Activated CD8-positive, alpha-beta T cell treated with anti-CD3 and anti-CD28 coated beads for 36 hours (primary cell): ENCODE measurements around the gene HLA-F. TPM values are rescaled to one million over a fixed set of nuclear protein-coding genes. Genes with fewer than 3 reads are reported as not detected.

Experiments used
- ATAC-seq: fragments of 200-7000 bp; cut with Tn5 transposase; one replicate; pipeline ENCODE4 v1.10.0; 2021; ENCODE audit warnings: mild to moderate bottlenecking, moderate library complexity
- CTCF ChIA-PET: fragments of 350-600 bp; sonication (Branson Sonifier 250); formaldehyde crosslinking; loops from one replicate; lab custom pipeline; 2021; ENCODE audit warnings: antibody characterized with exemption; lab: Charles Lee
- POLR2A ChIA-PET: fragments of 350-600 bp; sonication (Branson Sonifier 250); formaldehyde crosslinking; loops from one replicate; lab custom pipeline; 2021; ENCODE audit warnings: antibody characterized with exemption; lab: Charles Lee
- DNase-seq: peaks from one replicate; pipeline ENCODE4 v3.0.0-alpha.2; 2020
- H3K27ac Mint-ChIP-seq: one replicate; pipeline ENCODE4 v1.8.0; 2021; ENCODE audit warnings: mild to moderate bottlenecking, mixed read lengths
- H3K27me3 Mint-ChIP-seq: one replicate; pipeline ENCODE4 v1.8.0; 2021; ENCODE audit warnings: mixed read lengths
- H3K36me3 Mint-ChIP-seq: one replicate; pipeline ENCODE4 v1.8.0; 2021; ENCODE audit warnings: low read depth, mixed read lengths
- H3K4me1 Mint-ChIP-seq: one replicate; pipeline ENCODE4 v1.8.0; 2021; ENCODE audit warnings: low read depth, mixed read lengths
- H3K4me3 Mint-ChIP-seq: one replicate; pipeline ENCODE4 v1.8.0; 2021; ENCODE audit warnings: mild to moderate bottlenecking, moderate library complexity, mixed read lengths
- H3K9me3 Mint-ChIP-seq: one replicate; pipeline ENCODE4 v1.8.0; 2021; ENCODE audit warnings: mixed read lengths
- intact Hi-C: fragments of 100-400 bp; cut with micrococcal nuclease; formaldehyde crosslinking; loops from one replicate; pipeline ENCODE4 v1.10.0; 2022
- total RNA-seq, 2 experiments: library from RNA; stranded (reverse); gene quantifications; one replicate each; pipeline ENCODE4 v1.2.3, GENCODE V29; 2021
- TF ChIP-seq, protein P1 (sequence below): fragments of 200-600 bp; IDR thresholded peaks from one replicate; pipeline ENCODE4 v1.8.0; 2022; ENCODE audit warnings: antibody characterized with exemption, mild to moderate bottlenecking

Gene HLA-F
- total RNA-seq, 2 experiments from 2014 or later: 172 TPM

DNA sequence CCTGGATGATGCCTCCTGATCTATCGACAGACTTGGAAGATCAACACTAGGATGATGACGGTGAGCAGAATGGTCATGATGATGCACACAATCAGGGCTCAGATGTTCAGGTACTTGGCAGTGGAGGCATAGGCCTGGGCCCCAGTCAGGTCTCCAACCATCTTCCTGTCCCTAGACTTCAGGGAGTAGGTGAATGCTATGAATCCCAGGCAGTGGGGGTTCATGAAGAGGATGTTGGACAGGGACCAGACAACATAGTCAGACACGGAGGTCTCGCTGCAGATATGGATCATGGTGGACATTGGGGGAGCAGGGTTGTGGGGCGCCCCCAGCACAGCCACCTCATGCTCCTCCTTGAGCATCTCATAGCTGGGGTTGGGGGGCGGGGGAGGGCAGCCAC, 27.5 kb downstream of the HLA-F start:
- DNase-seq (no peak), ATAC-seq (no peak)
- Mint-ChIP-seq H3K4me1 (peaks cover 39% of the 10 kb centered on the region), H3K27me3 (no peaks in the 10 kb centered on the region), H3K4me3 (no peak overlapping the region), H3K9me3 (no peaks in the 10 kb centered on the region), H3K27ac (no peak overlapping the region), H3K36me3 (no peaks in the 10 kb centered on the region)
- intact Hi-C loops: loop anchor here (5.0 kb wide), 1 partner anchor 43 kb away; no protein-coding TSS in a partner anchor
- ChIA-PET POLR2A (interaction anchor here (1.5 to 2.9 kb wide), 3 partner anchors 10 to 24 kb away, joined by 3 to 15 read pairs (median 13); no protein-coding TSS in a partner anchor), CTCF (interaction anchor here (3.0 to 7.3 kb wide), 5 partner anchors 13 to 84 kb away, joined by 7 to 70 read pairs (median 27); no protein-coding TSS in a partner anchor)
- TF ChIP-seq, protein P1, sequence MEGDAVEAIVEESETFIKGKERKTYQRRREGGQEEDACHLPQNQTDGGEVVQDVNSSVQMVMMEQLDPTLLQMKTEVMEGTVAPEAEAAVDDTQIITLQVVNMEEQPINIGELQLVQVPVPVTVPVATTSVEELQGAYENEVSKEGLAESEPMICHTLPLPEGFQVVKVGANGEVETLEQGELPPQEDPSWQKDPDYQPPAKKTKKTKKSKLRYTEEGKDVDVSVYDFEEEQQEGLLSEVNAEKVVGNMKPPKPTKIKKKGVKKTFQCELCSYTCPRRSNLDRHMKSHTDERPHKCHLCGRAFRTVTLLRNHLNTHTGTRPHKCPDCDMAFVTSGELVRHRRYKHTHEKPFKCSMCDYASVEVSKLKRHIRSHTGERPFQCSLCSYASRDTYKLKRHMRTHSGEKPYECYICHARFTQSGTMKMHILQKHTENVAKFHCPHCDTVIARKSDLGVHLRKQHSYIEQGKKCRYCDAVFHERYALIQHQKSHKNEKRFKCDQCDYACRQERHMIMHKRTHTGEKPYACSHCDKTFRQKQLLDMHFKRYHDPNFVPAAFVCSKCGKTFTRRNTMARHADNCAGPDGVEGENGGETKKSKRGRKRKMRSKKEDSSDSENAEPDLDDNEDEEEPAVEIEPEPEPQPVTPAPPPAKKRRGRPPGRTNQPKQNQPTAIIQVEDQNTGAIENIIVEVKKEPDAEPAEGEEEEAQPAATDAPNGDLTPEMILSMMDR: no peak

DNA sequence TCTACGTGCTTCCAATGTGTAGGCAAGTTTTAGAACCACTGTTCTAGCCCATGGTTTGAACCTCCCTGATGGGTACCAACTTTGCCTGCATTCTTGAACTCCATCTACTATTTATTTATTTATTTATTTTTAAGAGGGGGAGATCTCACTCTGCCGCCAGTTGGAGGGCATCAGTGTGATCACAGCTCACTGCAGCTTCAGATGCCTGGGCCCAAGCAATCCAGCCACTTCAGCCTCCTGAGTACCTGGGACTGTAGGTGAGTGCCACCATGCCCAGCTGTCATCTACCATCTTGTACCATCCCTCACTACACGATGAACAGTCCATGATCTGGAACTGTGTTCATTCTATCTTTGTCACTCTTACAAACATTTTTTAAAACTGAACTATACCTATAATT, 28.2 kb downstream of the HLA-F start:
- Mint-ChIP-seq H3K36me3 (no peaks in the 10 kb centered on the region), H3K27ac (no peak overlapping the region), H3K27me3 (no peaks in the 10 kb centered on the region), H3K4me1 (peaks cover 39% of the 10 kb centered on the region), H3K4me3 (peak overlapping the region; percentile 89), H3K9me3 (no peaks in the 10 kb centered on the region)
- intact Hi-C loops: loop anchor here (5.0 kb wide), 1 partner anchor 44 kb away; no protein-coding TSS in a partner anchor
- no peak for ATAC-seq
- ChIA-PET CTCF (interaction anchor here (1.0 to 7.3 kb wide), 5 partner anchors 14 to 101 kb away, joined by 4 to 70 read pairs (median 27); no protein-coding TSS in a partner anchor), POLR2A (interaction anchor here (1.3 to 2.8 kb wide), 3 partner anchors 11 to 43 kb away, joined by 3 to 15 read pairs (median 6); no protein-coding TSS in a partner anchor)
- no peak for DNase-seq
- TF ChIP-seq, protein P1: no peak

DNA sequence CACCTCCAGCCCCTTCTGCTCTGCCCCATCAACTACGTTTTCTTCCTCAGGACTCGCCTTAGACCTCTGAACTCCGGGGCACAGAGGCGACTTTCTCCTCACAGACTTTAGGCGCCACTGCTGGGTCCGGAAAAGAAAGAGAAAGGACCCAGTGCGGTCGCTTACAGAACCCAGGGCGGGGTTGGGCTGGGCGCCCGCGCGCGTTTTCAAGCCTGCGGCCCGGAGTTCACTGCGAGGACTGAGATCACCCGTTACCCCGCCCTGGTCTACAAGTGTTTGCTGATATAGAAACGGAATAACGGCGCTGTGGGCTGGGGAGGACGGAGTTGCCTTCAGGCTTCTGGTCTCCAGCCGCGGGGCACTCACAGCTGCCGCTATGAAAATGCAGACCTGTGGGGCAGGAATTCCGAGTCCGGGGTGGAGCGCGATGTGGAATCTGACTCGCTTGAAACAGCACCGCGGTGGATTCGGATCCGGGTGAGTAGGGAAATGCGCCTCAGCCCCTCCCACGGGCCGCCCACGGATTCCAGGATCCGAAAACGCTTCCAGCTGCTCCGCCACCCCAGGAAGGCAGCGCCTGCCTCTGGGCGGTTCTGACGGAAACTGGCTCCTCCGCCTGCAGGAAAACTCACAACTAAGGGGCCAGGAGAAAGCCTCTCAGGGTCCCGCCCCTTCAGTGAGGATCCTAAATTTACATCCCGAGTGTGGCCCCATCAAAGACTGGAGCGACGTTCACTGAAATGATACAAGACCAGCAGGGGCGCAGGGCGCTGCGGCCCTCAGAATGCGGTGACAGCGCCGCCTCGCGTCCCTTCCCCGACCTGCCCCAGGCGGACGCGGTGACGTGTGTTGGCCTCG, 29.4 kb downstream of the HLA-F start:
- intact Hi-C loops: loop anchor here (2.0 to 5.0 kb wide), 2 partner anchors 45 to 104 kb away; no protein-coding TSS in a partner anchor
- DNase-seq (peak; percentile 91), ATAC-seq (peak; percentile 77)
- Mint-ChIP-seq H3K9me3 (no peaks in the 10 kb centered on the region), H3K36me3 (no peaks in the 10 kb centered on the region), H3K4me1 (peaks cover 30% of the 10 kb centered on the region), H3K27ac (peak overlapping the region; percentile 92), H3K27me3 (no peaks in the 10 kb centered on the region), H3K4me3 (peak overlapping the region; percentile 89)
- ChIA-PET CTCF (interaction anchor here (0.6 to 7.3 kb wide), 20 partner anchors 9 to 105 kb away, joined by 3 to 70 read pairs (median 4); no protein-coding TSS in a partner anchor), POLR2A (interaction anchor here (0.6 to 2.8 kb wide), 7 partner anchors 10 to 431 kb away, joined by 3 to 15 read pairs (median 3); no protein-coding TSS in a partner anchor)
- TF ChIP-seq, protein P1: peak; percentile 99

DNA sequence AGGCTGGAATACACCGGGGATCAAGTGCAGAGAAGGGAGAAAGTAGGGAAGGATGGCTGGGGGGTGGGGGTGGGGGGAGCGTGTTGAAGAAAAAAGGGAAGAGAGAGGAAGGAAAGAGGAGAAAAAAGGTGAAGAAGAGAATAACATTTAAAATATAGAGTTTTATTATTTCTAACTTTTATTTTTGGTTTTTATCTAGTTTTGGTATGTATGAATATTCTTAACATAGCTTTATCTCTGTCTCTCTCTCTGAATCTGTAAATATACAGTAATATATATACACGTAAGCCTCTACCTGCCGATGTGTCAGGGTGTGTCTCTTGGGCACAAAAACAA, 30.0 kb downstream of the HLA-F start:
- ChIA-PET CTCF (interaction anchor here (0.7 to 7.3 kb wide), 20 partner anchors 9 to 106 kb away, joined by 3 to 70 read pairs (median 6); partner anchors contain the start of gene HLA-F), POLR2A (interaction anchor here (0.6 to 2.8 kb wide), 7 partner anchors 9 to 431 kb away, joined by 3 to 15 read pairs (median 3); no protein-coding TSS in a partner anchor)
- TF ChIP-seq, protein P1: peak; percentile 63
- Mint-ChIP-seq H3K36me3 (no peaks in the 10 kb centered on the region), H3K4me1 (peaks cover 26% of the 10 kb centered on the region), H3K27ac (peak overlapping the region; percentile 92), H3K27me3 (no peaks in the 10 kb centered on the region), H3K4me3 (peak overlapping the region; percentile 89), H3K9me3 (no peaks in the 10 kb centered on the region)
- ATAC-seq (no peak), DNase-seq (no peak)
- intact Hi-C loops: loop anchor here (2.0 to 5.0 kb wide), 2 partner anchors 46 to 104 kb away; no protein-coding TSS in a partner anchor
